Esophagus squamous epithelium (tissue), 5 donors: ENCODE measurements around the gene CBX4. TPM values are rescaled to one million over a fixed set of nuclear protein-coding genes. Genes with fewer than 3 reads are reported as not detected.

ENCODE experiments used
- DNase-seq: peaks from one replicate; lab custom pipeline; 2025; lab: John Stamatoyannopoulos, UW
- H3K27ac ChIP-seq, 4 donors: fragments of 200-600 bp; sonication (generic); one replicate each; pipeline ENCODE4 v1.5.1; 2016 to 2019; ENCODE audit warnings: mild to moderate bottlenecking in 1 of 4
- H3K27me3 ChIP-seq, 4 donors: fragments of 200-600 bp; sonication (generic); 1 replicate in 3 of 4; 2 replicates in 1 of 4; pipeline versions ENCODE4 v1.5.1 to v1.6.0; 2017 to 2021; ENCODE audit warnings: antibody characterized with exemption in 1 of 4
- H3K36me3 ChIP-seq, 3 donors: fragments of 200-600 bp; sonication (generic); one replicate each; pipeline ENCODE4 v1.5.1; 2016 to 2019
- H3K4me1 ChIP-seq, 3 donors: fragments of 200-600 bp; sonication (generic); one replicate each; pipeline ENCODE4 v1.5.1; 2017 to 2019
- H3K4me3 ChIP-seq, 4 donors: fragments of 200-600 bp; sonication (generic); 1 replicate in 3 of 4; 2 replicates in 1 of 4; pipeline ENCODE4 v1.5.1; 2016 to 2019; ENCODE audit warnings: mild to moderate bottlenecking in 2 of 4, moderate library complexity in 1 of 4
- H3K9me3 ChIP-seq, 3 donors: fragments of 200-600 bp; sonication (generic); one replicate each; pipeline ENCODE4 v1.5.1; 2016 to 2019
- POLR2A ChIP-seq, 4 donors: fragments of 450-650 bp; IDR thresholded peaks; one replicate each; pipeline ENCODE4 v1.6.1; 2017; ENCODE audit warnings: antibody characterized with exemption in 4 of 4, mild to moderate bottlenecking in 4 of 4, moderate library complexity in 3 of 4
- WGBS, 2 donors: methylation state at CpG; one replicate each; pipeline ENCODE4 v1.1.5; 2018; 5-methylcytosine and 5-hydroxymethylcytosine counted together
- intact Hi-C: fragments of 100-400 bp; cut with DNase I; formaldehyde crosslinking; loops from one replicate; pipeline ENCODE4 v1.15.0; 2022
- total RNA-seq, 4 donors: library from RNA; depleted of rRNA; stranded (reverse); fragments of >200 nt; gene quantifications; one replicate each; pipeline ENCODE4 v1.1.0, GENCODE V29; 2016
- TF ChIP-seq, protein P1 (sequence below), 6 experiments: fragments of 450-650 bp in 4 of 6; fragments of 200-600 bp in 2 of 6; sonication (generic) in 2 of 6; IDR thresholded peaks; one replicate each; pipeline ENCODE4 v1.5.1; 2016 to 2019; ENCODE audit warnings: antibody characterized with exemption in 6 of 6, mild to moderate bottlenecking in 4 of 6, moderate library complexity in 4 of 6
- donor health status: DM: yes; HTN: yes; CAD: no.

The CBX4 gene
- total RNA-seq, 4 donors from 2014 or later, result 9.0 to 26.3 (median 17.1) TPM

DNA sequence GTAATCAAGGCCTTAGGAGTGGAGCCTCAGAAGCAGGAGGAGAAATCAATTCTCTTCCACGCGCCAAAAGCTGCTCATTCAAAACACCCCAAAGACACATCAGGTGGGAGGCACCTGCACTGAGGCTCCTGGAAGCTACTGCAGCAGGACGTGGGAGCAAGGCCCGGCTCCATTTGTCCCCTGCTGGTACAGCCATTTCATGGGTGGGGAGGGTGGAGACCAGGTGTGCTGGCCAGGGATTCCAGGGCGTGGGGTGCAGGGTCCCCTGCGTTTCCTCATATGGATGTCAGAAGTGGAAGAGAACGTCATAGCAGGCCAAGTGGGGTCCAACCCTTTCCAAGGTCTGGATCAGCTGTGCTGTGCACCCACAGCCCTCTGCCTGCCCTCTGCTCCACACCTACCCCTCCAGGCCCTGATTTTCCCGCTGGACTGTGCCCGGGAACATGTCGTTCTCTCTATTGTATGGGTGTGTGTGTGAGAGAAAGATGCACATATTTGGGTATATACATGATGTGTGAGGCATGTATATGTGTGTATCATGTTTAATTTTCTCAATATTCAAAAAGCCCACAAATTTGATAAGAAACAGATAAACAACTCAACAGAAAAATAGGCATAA is 39.2 kb upstream of the CBX4 start:
- 58 to 87% methylated on average over 4 to 7 of the region's 10 CpGs for WGBS, 2 donors

DNA sequence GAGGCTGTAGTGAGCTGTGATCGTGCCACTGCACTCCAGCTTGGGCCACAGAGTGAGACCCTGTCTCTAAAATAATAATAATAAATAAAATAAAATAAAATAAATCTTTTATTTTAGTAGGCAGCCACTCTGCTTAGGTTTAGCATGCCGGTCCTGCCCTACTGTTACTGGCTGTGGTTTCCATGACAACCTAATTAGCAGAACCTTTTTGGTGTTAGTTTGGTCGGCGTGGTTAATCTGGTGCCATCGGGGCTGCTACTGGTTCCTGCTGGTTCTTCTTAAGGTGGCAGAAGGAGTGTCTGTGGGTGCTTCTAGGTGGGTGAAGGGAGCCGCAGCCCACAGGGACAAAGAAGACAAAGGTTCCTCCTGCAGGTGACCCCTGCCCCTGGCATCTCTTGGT is 37.8 kb upstream of the CBX4 start:
- 83 to 89% methylated on average over 1 to 6 of the region's 6 CpGs for WGBS, 2 donors
- Histone ChIP-seq H3K4me3 (no peak overlapping the region), H3K27ac (no peak overlapping the region), H3K4me1 (no peaks in the 10 kb centered on the region), H3K36me3 (no peaks in the 10 kb centered on the region), H3K9me3 (no peaks in the 10 kb centered on the region), H3K27me3 (peaks cover 0 to 54% (median 0%) of the 10 kb centered on the region in 4 donors)
- no peak for DNase-seq
- intact Hi-C loops, result no loop called here
- TF ChIP-seq, protein P1, sequence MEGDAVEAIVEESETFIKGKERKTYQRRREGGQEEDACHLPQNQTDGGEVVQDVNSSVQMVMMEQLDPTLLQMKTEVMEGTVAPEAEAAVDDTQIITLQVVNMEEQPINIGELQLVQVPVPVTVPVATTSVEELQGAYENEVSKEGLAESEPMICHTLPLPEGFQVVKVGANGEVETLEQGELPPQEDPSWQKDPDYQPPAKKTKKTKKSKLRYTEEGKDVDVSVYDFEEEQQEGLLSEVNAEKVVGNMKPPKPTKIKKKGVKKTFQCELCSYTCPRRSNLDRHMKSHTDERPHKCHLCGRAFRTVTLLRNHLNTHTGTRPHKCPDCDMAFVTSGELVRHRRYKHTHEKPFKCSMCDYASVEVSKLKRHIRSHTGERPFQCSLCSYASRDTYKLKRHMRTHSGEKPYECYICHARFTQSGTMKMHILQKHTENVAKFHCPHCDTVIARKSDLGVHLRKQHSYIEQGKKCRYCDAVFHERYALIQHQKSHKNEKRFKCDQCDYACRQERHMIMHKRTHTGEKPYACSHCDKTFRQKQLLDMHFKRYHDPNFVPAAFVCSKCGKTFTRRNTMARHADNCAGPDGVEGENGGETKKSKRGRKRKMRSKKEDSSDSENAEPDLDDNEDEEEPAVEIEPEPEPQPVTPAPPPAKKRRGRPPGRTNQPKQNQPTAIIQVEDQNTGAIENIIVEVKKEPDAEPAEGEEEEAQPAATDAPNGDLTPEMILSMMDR (IDR thresholded peaks at IDR 0.05), result no peak
- TF ChIP-seq POLR2A (IDR thresholded peaks at IDR 0.05), result no peak

More for the DNA sequence above, 39.2 kb upstream of the CBX4 start:
- Histone ChIP-seq H3K4me1 (no peaks in the 10 kb centered on the region), H3K9me3 (no peaks in the 10 kb centered on the region), H3K4me3 (no peak overlapping the region), H3K36me3 (no peaks in the 10 kb centered on the region), H3K27ac (no peak overlapping the region), H3K27me3 (peaks cover 0 to 46% (median 0%) of the 10 kb centered on the region in 4 donors)
- TF ChIP-seq, protein P1 (IDR thresholded peaks at IDR 0.05), result no peak
- no peak for TF ChIP-seq POLR2A (IDR thresholded peaks at IDR 0.05)
- no peak for DNase-seq
- intact Hi-C loops, result no loop called here

DNA sequence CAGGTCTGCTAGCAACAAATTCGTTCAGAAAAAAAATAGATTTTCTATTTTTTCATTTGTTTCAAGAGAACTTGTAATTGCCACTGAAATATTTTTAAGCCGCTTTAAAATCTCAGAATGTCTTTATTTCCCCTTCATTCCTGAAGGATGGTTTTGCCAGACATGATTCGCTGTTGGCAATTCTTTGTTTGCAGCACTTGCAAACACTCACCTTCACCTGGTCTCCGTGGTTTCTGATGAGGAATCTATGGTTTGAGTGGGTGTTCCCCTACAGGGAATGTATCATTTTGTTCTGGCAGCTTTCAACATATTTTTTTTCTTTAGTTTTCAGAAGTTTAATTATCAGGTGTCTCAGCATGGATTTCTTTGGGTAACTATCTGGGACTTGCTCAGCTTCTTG is 36.3 kb upstream of the CBX4 start:
- no peak overlapping the region for H3K4me3 ChIP-seq
- H3K4me1 ChIP-seq, result no peaks in the 10 kb centered on the region
- intact Hi-C loops, result no loop called here

DNA sequence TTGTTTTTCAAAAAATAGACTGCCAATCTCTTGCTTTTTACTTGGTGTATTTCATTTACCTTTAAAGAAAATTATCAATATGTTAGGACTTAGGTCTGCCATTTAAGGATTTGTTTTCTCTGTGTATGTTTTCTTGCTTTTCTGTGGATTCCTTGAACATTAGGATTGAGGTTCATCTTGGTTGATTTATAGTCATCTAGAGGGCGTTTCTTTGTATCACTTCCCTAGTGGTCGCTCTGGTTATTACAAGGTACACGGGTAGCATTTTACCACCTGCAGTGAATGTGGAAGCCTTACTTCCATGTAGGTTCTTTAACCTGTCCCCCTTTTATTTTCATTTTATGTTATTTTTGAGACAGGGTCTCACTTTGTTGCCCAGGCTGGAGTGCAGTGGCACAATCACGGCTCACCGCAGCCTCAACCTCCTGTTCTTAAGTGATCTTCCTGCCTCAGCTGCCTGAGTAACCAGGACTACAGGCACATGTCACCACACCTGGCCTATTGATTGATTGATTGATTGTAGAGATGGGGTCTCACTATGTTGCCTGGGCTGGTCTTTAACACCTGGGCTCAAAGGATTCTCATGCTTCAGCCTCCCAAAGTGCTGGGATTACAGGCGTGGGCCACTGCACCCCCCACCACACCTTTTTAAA is 35.2 kb upstream of the CBX4 start:
- H3K4me3 ChIP-seq, result no peak overlapping the region

More for the DNA sequence above, 36.3 kb upstream of the CBX4 start:
- no peaks in the 10 kb centered on the region for H3K9me3 ChIP-seq
- H3K36me3 ChIP-seq, result no peaks in the 10 kb centered on the region
- H3K27me3 ChIP-seq, result peaks cover 0 to 56% (median 0%) of the 10 kb centered on the region in 4 donors
- 57 to 62% methylated on average over 4 of the region's 4 CpGs for WGBS, 2 donors
- H3K27ac ChIP-seq, result no peak overlapping the region
- no peak for TF ChIP-seq POLR2A (IDR thresholded peaks at IDR 0.05)
- TF ChIP-seq, protein P1 (IDR thresholded peaks at IDR 0.05), result no peak
- no peak for DNase-seq

More for the DNA sequence above, 35.2 kb upstream of the CBX4 start:
- H3K36me3 ChIP-seq, result no peaks in the 10 kb centered on the region
- DNase-seq, result no peak
- intact Hi-C loops, result no loop called here
- no peaks in the 10 kb centered on the region for H3K9me3 ChIP-seq
- no peak overlapping the region for H3K27ac ChIP-seq
- peaks cover 0 to 59% (median 0%) of the 10 kb centered on the region in 4 donors for H3K27me3 ChIP-seq
- TF ChIP-seq, protein P1 (IDR thresholded peaks at IDR 0.05), result peak in 5 of 6 experiments; percentile 32 to 60 (median 48)
- TF ChIP-seq POLR2A (IDR thresholded peaks at IDR 0.05), result no peak
- H3K4me1 ChIP-seq, result no peaks in the 10 kb centered on the region
- 29 to 36% methylated on average over 6 of the region's 6 CpGs for WGBS, 2 donors
